KMS-11 (cell line): ENCODE data around the gene SSTR5.

Source experiments
- H2AFZ ChIP-seq: fragments of 200-600 bp; sonication (generic); 2 replicates; pipeline ENCODE4 v1.6.1; 2016; ENCODE audit warnings: antibody characterized with exemption, mixed run types, low read depth
- H3K27ac ChIP-seq: fragments of 200-600 bp; sonication (generic); 2 replicates; pipeline ENCODE4 v1.6.1; 2016; ENCODE audit warnings: mild to moderate bottlenecking, mixed run types
- H3K27me3 ChIP-seq: fragments of 200-600 bp; sonication (generic); 2 replicates; pipeline ENCODE4 v1.6.1; 2017; ENCODE audit warnings: mild to moderate bottlenecking, low read depth, mixed run types, moderate library complexity; ENCODE audit not compliant: insufficient read depth
- H3K36me3 ChIP-seq: fragments of 200-600 bp; sonication (generic); 2 replicates; pipeline ENCODE4 v1.6.1; 2017; ENCODE audit warnings: mild to moderate bottlenecking, mixed run types; ENCODE audit not compliant: insufficient read depth
- H3K4me1 ChIP-seq: fragments of 200-600 bp; sonication (generic); 2 replicates; pipeline ENCODE4 v1.6.1; 2016; ENCODE audit warnings: mild to moderate bottlenecking, low read depth, mixed run types; ENCODE audit not compliant: poor library complexity, severe bottlenecking
- H3K4me2 ChIP-seq: fragments of 200-600 bp; sonication (generic); 2 replicates; pipeline ENCODE4 v1.7.0; 2016; ENCODE audit warnings: mild to moderate bottlenecking, mixed run types
- H3K4me3 ChIP-seq: fragments of 200-600 bp; sonication (generic); IDR thresholded peaks from 2 replicates; pipeline ENCODE4 v1.6.1; 2017; ENCODE audit warnings: low read depth, low read length, mixed read lengths; ENCODE audit not compliant: insufficient read depth
- H3K79me2 ChIP-seq: fragments of 200-600 bp; sonication (generic); 2 replicates; pipeline ENCODE4 v1.6.1; 2016; ENCODE audit warnings: low read depth, mixed run types; ENCODE audit not compliant: insufficient read depth
- H3K9ac ChIP-seq: fragments of 200-600 bp; sonication (generic); 2 replicates; pipeline ENCODE4 v1.6.1; 2016; ENCODE audit warnings: mild to moderate bottlenecking, mixed run types
- H4K20me1 ChIP-seq: fragments of 200-600 bp; sonication (generic); 2 replicates; pipeline ENCODE4 v1.6.1; 2016; ENCODE audit warnings: mild to moderate bottlenecking, mixed run types; ENCODE audit not compliant: insufficient read depth
- CTCF ChIP-seq: fragments of 200-600 bp; sonication (generic); conservative IDR thresholded peaks from 2 replicates; pipeline ENCODE4 v1.6.1; 2017; ENCODE audit warnings: low read depth, mild to moderate bottlenecking, antibody characterized with exemption, low read length, moderate library complexity, mixed read lengths

Gene SSTR5

GRCh38 chr16:1107141-1107540 lies 34.6 kb downstream of the SSTR5 start:
- H2AFZ ChIP-seq: no peak overlapping the region
- H3K4me1 ChIP-seq: no peaks in the 10 kb centered on the region
- no peaks in the 10 kb centered on the region for H4K20me1 ChIP-seq
- H3K79me2 ChIP-seq: no peaks in the 10 kb centered on the region
- H3K27me3 ChIP-seq: peaks cover 93% of the 10 kb centered on the region
- no peaks in the 10 kb centered on the region for H3K36me3 ChIP-seq
- H3K4me3 ChIP-seq: no peak overlapping the region
- no peak overlapping the region for H3K27ac ChIP-seq
- H3K9ac ChIP-seq: no peak overlapping the region
- no peak for TF ChIP-seq CTCF
- H3K4me2 ChIP-seq: no peak overlapping the region

- Histone ChIP-seq H3K27ac (no peak overlapping the region), H3K4me2 (no peak overlapping the region), H3K9ac (no peak overlapping the region), H2AFZ (no peak overlapping the region), H3K4me3 (no peak overlapping the region), H4K20me1 (no peaks in the 10 kb centered on the region), H3K79me2 (no peaks in the 10 kb centered on the region), H3K4me1 (no peaks in the 10 kb centered on the region), H3K36me3 (no peaks in the 10 kb centered on the region), H3K27me3 (peaks cover 97% of the 10 kb centered on the region)
- no peak for TF ChIP-seq CTCF
Observed at GRCh38 chr16:1107731-1108130, 35.2 kb downstream of the SSTR5 start.

GRCh38 chr16:1108299-1109252 lies 36.0 kb downstream of the SSTR5 start:
- H3K36me3 ChIP-seq: no peaks in the 10 kb centered on the region
- H3K4me3 ChIP-seq: no peak overlapping the region
- TF ChIP-seq CTCF: no peak
- no peak overlapping the region for H3K4me2 ChIP-seq
- no peak overlapping the region for H2AFZ ChIP-seq
- H3K79me2 ChIP-seq: no peaks in the 10 kb centered on the region
- H3K4me1 ChIP-seq: no peaks in the 10 kb centered on the region
- peaks cover 98% of the 10 kb centered on the region for H3K27me3 ChIP-seq
- no peak overlapping the region for H3K27ac ChIP-seq
- no peak overlapping the region for H3K9ac ChIP-seq
- H4K20me1 ChIP-seq: no peaks in the 10 kb centered on the region

- TF ChIP-seq CTCF: no peak
- no peak overlapping the region for H3K4me2 ChIP-seq
- H4K20me1 ChIP-seq: no peaks in the 10 kb centered on the region
- H3K4me1 ChIP-seq: no peaks in the 10 kb centered on the region
- no peaks in the 10 kb centered on the region for H3K79me2 ChIP-seq
- peaks cover 95% of the 10 kb centered on the region for H3K27me3 ChIP-seq
- no peaks in the 10 kb centered on the region for H3K36me3 ChIP-seq
- no peak overlapping the region for H3K4me3 ChIP-seq
- H3K9ac ChIP-seq: no peak overlapping the region
- H3K27ac ChIP-seq: no peak overlapping the region
- no peak overlapping the region for H2AFZ ChIP-seq
Observed at GRCh38 chr16:1109648-1110047, 37.1 kb downstream of the SSTR5 start.
